NB4 (cell line): Measurements from ENCODE around the gene FSD1L.

ENCODE experiments used
- MYC ChIP-seq: IDR thresholded peaks from 2 replicates; pipeline ENCODE4 v1.6.1; 2011; ENCODE audit warnings: low read depth, low read length
- TF ChIP-seq, protein P1 (sequence below): IDR thresholded peaks from one replicate; pipeline ENCODE4 v1.5.1; 2012; ENCODE audit warnings: low read depth, low read length

DNA sequence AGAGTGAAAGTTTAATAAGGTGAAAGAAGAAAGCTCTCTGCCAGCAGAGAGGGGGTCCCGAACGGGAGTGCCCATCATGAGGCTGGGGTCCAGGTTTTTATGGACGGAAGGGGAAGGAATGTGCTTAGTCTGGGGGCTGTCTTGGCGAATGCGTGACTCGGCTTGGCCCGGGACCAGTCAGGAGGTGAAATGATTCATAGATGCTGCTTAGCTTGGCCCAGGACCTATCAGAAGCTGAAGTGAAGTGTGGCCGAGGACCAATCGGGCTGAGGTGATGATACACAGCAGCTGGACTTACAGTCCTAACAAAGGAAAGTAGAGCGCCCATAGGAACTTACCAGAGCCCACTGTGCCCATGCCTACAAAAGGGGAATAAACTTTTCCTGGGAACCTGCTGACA lies 106.2 kb downstream of the FSD1L start:
- TF ChIP-seq, protein P1, sequence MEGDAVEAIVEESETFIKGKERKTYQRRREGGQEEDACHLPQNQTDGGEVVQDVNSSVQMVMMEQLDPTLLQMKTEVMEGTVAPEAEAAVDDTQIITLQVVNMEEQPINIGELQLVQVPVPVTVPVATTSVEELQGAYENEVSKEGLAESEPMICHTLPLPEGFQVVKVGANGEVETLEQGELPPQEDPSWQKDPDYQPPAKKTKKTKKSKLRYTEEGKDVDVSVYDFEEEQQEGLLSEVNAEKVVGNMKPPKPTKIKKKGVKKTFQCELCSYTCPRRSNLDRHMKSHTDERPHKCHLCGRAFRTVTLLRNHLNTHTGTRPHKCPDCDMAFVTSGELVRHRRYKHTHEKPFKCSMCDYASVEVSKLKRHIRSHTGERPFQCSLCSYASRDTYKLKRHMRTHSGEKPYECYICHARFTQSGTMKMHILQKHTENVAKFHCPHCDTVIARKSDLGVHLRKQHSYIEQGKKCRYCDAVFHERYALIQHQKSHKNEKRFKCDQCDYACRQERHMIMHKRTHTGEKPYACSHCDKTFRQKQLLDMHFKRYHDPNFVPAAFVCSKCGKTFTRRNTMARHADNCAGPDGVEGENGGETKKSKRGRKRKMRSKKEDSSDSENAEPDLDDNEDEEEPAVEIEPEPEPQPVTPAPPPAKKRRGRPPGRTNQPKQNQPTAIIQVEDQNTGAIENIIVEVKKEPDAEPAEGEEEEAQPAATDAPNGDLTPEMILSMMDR = no peak
- TF ChIP-seq MYC = no peak
